ENCODE results near the gene ITFG1.
"Not testable (repeated sequence)": the region's sequence is repeated elsewhere in the genome, so short reads cannot be mapped to it uniquely, and the experiment has no call there.

ITFG1 gene

DNA sequence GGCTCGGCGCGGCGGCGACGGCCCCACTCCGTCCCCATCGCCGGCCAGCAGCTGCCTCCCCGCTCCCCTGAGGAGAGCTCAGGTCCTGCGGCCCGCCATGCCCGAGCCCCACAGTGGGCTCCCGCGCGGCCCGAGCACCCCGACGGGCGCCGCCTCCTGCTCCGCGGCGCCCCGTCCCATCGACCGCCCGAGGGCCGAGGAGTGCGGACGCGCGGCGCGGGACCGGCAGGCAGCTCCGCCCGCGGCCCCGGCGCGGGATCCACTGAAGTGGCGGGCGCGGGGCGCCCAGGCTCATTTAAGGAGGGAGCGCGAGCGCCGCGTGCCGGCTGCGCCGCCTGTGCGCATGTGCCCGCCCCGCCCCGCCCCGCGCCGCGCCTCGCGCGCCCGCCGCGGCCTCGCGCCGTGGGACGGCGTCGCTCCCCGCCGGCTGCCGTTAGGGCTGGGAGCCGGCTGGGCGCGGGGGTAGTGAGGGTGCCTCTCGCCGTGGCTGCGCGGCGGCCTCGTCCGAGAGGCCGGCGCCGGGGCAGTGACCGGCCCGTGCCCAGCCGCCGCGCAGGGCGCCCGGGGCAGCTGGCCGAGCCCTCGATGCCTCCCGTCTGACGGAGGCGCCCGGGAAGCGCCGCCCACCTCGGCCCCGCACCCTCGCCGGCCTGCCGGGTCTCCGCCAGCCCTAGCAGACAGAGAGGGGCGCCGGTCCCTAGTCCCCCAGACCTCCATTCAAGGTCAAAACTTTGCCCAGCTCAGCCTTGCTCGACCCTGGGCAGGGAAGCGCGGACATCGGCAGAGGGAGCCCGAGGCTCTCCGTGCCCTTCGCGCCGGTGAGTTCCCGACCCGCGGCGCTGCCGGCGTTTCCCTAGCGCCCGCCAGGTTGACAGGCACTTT, 316.9 kb downstream of the ITFG1 start, which contains the start of gene NETO2:
Gene NETO2, minus strand, starts transcription at position 269 of the 882 bp plus-strand sequence. CDS start 333 bp downstream, outside the sequence.
- peak; percentile 67 for DNase-seq

DNA sequence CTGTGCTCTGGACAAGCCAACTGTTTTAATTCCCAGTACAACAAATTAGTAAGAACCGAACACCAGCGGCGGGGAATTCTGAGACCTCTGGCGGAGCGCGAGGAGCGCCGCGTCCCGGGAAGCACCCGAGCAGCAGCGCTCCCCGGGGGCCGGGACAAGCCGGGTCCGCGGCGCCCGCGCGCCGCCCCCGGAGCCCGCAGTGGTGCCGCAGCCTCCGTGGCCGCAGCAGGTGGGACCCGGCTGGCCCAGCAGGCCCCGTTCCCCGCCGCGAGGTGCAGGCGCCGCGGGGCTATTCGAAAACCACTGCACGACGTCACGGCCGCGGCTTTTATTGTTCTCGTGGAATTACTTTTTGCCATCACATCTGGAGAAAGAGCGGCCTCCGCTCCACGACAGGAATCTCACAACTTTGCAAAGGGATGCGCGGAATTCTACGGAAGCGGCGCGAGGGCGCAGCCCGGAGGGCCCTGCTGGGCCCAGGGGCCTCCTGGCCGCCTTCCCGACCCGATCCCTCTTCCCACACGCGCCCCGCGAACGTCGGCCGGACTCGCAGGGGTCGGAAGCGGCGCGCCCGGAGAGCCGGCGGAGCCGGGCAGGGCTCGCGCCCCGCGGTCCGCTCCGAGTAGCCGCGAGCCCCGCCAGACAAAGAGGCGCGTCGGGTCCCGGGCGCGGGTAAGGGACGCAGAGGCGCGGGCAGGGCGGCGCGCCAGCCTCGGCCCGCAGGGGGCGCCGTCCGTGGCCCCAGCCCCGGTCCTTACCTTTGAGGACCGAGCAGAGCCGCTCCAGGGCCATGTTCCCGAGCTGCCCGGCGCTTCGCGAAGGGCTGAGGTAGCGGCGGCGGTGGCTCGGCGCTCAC, 317.8 kb downstream of the ITFG1 start:
- peak; percentile 77 for DNase-seq

DNA sequence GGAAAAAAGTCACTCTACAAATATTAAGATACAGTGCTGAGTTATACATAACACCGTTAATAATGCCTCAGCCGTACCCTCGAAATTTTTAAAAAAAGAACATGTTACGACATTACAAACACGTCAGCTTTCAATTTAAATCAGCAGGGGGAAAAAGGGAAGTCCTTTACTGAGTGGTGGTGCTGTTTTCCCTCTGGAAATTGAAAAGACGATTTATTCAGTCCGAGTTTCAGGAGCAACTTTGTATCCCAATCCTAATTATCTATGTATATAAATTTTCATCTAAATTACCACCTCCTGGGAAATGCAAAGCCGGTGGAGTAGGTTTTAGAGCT, 318.4 kb downstream of the ITFG1 start:
- DNase-seq: peak; percentile 16

DNA sequence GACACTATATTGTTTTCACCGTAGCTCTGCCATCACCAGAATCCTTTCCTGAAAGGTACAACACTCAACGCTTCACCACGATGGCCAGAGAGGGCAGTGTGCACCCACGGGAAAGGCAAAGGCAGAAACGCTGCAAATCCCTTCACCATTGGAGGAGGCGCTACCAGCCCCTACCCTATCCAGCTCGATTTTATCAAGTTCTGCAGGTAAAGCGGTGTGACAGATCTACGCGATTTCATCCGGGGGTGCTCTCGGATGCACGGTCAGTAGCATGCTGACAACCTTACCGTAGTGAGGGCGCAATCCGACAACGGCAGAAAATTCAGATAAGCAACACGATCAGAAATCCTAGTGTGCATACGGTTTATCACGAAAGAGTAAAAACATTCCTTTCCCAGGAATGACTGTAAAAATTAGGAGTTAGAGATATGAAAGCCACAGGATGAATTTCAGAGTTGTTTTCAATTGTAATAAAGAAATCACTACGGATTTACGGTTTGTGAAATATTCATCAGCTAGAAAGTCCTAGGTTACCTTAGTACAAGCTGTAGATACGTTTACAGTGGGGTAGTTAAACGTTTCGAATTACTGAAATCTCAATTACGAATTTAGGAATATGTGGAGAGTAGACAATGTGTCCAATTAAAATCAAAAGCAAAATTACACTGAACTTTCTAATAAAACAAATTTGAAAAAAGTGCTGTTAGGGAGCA, 318.9 kb downstream of the ITFG1 start:
- DNase-seq: peak; percentile 79

DNA sequence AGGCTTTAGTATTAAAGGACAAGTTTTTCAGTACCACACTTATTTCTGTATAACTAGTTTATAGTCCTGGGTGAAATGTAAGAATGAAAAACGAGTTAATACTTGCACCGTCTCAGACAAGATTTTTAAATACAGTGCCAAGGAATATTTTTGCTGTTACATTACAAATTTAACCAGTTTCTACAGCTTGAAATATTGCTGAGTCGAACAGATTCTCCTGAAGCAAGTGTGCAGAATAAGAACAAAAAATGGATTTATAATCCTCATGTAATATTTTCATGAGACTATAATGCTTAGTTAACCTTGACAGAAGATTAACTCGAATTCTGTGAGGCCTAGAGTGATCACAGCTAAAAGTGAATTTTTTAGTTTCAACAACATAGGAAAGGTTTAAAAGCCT, 320.2 kb downstream of the ITFG1 start:
- no peak for DNase-seq

DNA sequence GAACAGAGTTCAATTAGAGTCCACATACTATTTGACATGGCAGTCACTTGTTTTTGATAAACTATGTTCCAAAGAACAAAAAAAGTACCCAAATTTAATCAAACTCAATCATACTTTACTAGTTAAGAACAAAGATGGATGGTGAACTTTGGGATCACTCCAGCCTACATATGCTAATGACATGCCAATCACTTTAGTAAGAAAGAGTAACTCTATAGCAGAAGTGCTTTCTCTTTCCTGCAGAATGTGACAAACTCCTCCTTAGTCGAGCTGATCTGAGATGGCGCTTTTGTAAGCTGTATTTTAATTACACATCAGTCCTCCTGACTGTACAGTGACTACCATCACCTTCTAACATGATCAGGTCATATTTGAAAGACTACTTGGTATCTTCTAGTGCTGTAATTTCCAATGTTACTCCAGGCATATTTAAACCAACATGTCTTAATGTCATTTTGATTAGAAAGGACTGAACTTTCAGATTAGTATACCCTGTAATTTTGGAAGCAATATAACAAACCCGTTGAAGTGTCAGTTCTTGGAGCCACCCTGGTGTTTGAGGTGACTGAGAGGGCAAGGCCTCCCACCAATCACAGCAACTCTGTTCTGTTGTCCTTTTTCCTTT, 321.2 kb downstream of the ITFG1 start:
- peak; percentile 23 for DNase-seq

DNA sequence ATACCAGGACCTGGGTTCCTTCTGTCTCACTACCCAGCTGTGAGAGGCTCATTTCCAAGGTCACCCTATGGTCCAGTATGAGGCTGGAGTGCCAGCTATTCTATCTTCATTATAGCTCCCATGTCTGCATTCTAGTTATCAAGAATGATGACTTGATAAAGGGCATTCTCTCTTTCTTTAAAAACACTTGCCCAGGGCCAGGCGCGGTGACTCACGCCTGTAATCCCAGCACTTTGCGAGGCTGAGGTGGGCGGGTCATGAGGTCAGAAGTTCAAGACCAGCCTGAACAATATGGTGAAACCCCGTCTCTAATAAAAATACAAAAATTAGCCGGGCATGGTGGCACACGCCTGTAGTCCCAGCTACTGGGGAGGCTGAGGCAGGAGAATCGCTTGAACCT, 322.9 kb downstream of the ITFG1 start:
- not testable (repeated sequence) for DNase-seq

DNA sequence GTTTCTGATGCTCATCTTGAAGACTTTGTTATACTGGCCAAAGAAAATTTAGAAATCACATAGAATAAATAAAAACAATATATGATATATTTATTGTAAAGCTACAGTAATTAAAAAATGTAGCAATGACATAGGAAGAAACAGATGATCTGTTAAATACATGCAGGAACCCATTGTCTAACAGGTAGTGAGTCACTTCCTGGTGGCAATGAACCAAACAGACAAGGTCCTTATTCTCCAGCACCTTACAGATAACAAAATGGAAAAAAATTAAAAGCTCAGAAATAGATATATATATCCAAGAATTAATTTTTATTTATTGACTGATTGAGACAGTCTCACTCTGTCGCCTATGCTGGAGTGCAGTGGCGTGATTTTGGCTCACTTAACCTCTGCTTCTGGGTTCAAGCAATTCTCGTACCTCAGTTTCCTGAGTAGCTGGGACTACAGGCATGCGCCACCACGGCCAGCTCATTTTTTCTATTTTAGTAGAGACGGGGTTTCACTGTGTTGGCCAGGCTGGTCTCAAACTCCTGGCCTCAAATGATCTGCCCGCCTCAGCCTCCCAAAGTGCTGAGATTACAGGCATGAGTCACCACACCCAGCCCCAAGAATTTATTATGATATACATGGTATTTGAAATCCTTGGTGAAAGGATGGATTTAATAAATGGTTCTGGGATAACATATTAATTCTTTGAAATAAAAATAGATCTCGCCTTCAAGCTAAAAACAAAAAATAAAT, 324.6 kb downstream of the ITFG1 start:
- peak; percentile 34 for DNase-seq

DNA sequence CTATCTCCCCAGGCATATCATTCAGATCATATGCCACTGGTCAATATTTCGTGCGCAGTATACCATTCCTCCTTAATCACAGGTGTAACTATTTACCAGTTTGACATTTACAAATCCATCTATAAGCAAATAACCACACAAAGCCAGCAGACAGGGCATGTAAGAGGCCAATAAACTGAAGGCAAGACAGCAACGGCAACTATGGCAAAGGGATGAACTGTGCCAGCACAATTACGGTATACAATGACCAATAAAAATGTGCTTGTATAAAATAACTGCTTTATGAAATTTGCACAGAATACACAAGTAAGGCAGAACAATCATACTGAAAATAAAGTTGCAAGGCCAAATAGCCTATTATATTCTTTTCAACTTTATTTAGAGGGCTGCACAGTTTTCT, 326.3 kb downstream of the ITFG1 start:
- no peak for DNase-seq

DNA sequence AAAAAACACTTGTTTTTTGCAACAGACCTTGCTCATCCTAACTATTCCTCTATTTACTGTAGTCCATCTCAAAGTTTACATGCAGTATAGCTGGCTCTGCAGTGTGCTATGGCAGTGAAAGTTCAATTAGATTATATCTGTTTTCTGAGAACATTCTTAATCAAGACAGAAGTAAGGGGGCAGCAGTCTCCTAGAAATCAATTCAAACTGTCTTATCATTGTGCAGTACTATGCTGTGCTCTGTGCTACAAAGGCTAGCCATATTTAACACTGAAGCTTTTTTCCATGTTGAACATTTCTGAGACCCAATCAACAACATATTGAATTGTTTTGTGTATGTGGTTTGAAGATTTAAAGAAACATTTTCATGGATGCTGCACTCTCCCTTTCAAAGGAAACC, 328.6 kb downstream of the ITFG1 start:
- peak; percentile 19 for DNase-seq

DNA sequence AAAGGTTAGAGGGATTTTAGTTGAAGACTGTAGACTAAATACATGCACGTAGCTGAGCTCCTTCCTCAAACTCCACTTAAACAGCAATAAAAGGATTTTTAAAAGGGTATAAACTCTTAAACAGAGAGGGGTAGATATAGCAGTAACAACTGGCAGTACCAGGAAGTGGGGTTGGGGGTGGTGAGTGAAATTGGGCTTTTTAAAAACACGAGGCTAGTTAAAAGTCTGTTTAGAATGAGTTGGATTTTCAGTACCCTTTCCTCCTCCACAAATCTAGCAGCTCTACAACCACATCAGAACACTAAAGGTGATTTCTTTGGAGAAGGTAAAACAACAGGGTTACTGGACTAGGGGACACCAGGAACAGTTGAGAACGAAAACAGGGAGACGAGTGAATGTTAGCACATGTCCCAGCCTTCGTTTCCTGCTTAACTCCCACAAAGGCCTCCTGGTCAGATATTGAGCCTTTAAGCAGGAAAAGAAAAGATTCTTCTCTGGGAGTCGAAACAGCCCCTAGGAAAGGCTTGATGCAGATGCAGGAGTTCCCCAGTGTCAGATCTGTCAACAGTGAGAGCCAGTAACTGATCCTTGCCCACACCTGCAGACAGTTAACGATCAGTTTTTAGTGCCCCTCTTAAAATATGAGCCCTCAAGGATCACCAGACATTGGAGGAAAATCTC, 331.0 kb downstream of the ITFG1 start:
- no peak for DNase-seq

DNA sequence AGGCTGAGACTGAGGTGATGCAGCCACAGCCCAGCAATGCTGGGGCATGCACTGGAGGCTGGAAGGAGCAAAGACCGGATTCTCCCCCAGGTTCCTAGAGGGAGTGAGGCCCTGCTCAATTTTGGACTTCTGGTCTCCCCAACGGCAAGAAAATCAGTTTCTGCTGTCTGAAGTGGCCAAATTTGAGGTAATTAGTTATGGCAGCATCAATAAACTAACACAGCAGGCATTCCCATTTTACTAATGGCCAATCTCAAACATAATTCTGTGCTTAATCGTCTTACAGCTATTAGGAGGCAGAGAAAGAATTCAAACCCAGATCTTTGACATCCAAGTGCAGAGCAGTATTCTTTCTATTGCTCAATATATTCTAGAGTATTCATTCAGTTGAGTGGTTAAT, 333.3 kb downstream of the ITFG1 start:
- no peak for DNase-seq

DNA sequence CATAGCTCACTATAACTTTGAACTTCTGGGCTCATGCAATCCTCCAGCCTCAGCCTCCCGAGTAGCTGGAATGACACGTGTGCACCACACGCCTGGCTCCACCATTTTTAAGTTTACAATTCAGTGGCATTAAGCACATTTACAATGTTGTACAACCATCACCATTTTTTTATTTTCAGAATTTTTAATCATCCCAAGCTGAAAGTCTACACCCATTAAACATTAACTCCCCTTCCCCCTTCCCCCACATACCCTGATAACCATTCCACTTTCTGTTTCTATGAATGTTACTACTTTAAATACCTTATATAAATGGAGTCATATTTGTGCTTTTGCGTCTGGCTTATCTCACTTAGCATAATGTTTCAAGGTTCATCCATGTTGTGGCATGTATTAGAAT, 335.1 kb downstream of the ITFG1 start:
- DNase-seq: no peak

DNA sequence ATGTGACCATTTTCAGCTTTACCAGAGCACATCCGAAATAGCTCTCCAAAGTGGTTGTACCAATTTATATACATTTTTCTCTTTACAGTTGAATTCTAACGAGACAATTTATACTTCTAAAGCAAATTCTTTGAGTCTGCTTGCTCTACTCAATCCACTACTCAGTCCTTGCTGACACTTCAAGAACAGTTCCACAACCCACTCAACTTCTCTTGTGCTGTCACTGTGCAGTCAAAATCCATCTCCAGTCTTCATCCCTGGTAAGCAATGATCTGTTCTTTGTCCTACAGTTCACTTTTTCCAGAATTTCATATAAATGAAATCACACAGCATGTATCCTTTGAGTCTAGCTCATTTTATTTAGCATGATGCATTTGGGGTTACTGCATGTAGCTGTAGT, 347.7 kb downstream of the ITFG1 start:
- no peak for DNase-seq

DNA sequence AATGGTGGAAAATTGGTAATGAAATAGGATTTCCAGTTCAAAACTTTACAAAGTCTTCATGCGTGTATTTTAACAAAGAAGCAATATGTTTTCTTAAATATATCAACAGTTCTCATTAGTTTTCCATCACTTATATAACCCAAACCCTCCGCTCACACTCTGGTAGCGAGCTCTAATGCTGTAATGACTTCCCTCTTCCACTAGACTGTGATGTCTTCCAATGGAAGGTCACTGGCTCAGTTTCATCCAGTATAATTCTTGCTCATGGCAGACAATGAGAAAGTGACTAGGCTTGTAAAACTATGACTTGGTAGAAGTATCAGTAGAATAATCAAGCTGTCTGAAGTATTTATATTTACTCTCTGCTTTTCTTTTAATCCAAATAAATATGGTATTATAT, 349.9 kb downstream of the ITFG1 start:
- DNase-seq: no peak

DNA sequence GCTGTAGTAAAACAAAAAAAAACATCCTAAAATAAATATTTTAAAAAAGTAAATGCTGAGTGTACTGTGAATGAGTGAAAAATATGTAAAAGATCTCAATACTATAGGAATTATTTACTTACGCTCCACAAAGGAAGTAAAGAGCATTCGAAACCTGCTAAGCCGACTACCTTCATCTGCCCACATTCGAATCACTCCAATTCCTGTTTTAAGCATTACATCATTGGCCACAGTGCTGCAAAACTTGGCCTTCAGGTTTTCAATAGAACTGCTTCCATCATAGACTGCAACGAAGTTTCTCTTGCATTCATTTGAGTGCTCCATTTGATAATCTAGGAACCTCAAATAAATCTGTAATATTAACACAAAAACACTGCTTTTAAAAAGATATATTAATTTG, 351.5 kb downstream of the ITFG1 start:
- DNase-seq: no peak
